ENCODE results near the gene SLC25A25. TPM values are rescaled to one million over a fixed set of nuclear protein-coding genes. Genes with fewer than 3 reads are reported as not detected.

SLC25A25 gene
- total RNA-seq, 1 donor from 2014 or later = 33.0 TPM

GRCh38 chr9:128045831-128046230 is 22.2 kb upstream of the SLC25A25 start:
- Mint-ChIP-seq H3K36me3 (ENCODE audit: unreplicated experiment) (no peaks in the 10 kb centered on the region), H3K27me3 (ENCODE audit: unreplicated experiment) (peaks cover 3% of the 10 kb centered on the region), H3K4me1 (ENCODE audit: low read depth, unreplicated experiment) (peaks cover 9% of the 10 kb centered on the region), H3K4me3 (ENCODE audit: unreplicated experiment) (no peak overlapping the region), H3K27ac (ENCODE audit: unreplicated experiment) (no peak overlapping the region), H3K9me3 (ENCODE audit: unreplicated experiment) (no peaks in the 10 kb centered on the region)
- TF ChIP-seq CTCF (IDR thresholded peaks at IDR 0.05; ENCODE audit: partially characterized antibody, unreplicated experiment) = no peak
- no peak for DNase-seq

- no peak for DNase-seq
- Mint-ChIP-seq H3K4me3 (ENCODE audit: unreplicated experiment) (no peak overlapping the region), H3K9me3 (ENCODE audit: unreplicated experiment) (no peaks in the 10 kb centered on the region), H3K27me3 (ENCODE audit: unreplicated experiment) (peaks cover under 1% of the 10 kb centered on the region), H3K36me3 (ENCODE audit: unreplicated experiment) (no peaks in the 10 kb centered on the region), H3K4me1 (ENCODE audit: low read depth, unreplicated experiment) (peaks cover 6% of the 10 kb centered on the region), H3K27ac (ENCODE audit: unreplicated experiment) (no peak overlapping the region)
- TF ChIP-seq CTCF (IDR thresholded peaks at IDR 0.05; ENCODE audit: partially characterized antibody, unreplicated experiment) = no peak
Measured at GRCh38 chr9:128047231-128047630, 20.8 kb upstream of the SLC25A25 start.

GRCh38 chr9:128048663-128049062 is 19.4 kb upstream of the SLC25A25 start:
- no peaks in the 10 kb centered on the region for H3K36me3 Mint-ChIP-seq (ENCODE audit: unreplicated experiment)
- no peak for TF ChIP-seq CTCF (IDR thresholded peaks at IDR 0.05; ENCODE audit: partially characterized antibody, unreplicated experiment)
- DNase-seq = no peak
- no peak overlapping the region for H3K27ac Mint-ChIP-seq (ENCODE audit: unreplicated experiment)
- peaks cover 3% of the 10 kb centered on the region for H3K4me1 Mint-ChIP-seq (ENCODE audit: low read depth, unreplicated experiment)
- peaks cover 1% of the 10 kb centered on the region for H3K27me3 Mint-ChIP-seq (ENCODE audit: unreplicated experiment)
- no peaks in the 10 kb centered on the region for H3K9me3 Mint-ChIP-seq (ENCODE audit: unreplicated experiment)
- H3K4me3 Mint-ChIP-seq (ENCODE audit: unreplicated experiment) = no peak overlapping the region

GRCh38 chr9:128049843-128050242 is 18.2 kb upstream of the SLC25A25 start:
- Mint-ChIP-seq H3K27ac (ENCODE audit: unreplicated experiment) (no peak overlapping the region), H3K9me3 (ENCODE audit: unreplicated experiment) (no peaks in the 10 kb centered on the region), H3K36me3 (ENCODE audit: unreplicated experiment) (no peaks in the 10 kb centered on the region), H3K4me1 (ENCODE audit: low read depth, unreplicated experiment) (no peaks in the 10 kb centered on the region), H3K27me3 (ENCODE audit: unreplicated experiment) (peaks cover 1% of the 10 kb centered on the region), H3K4me3 (ENCODE audit: unreplicated experiment) (no peak overlapping the region)
- DNase-seq = no peak
- TF ChIP-seq CTCF (IDR thresholded peaks at IDR 0.05; ENCODE audit: partially characterized antibody, unreplicated experiment) = no peak

GRCh38 chr9:128051932-128052709 is 15.9 kb upstream of the SLC25A25 start:
- no peaks in the 10 kb centered on the region for H3K36me3 Mint-ChIP-seq (ENCODE audit: unreplicated experiment)
- peaks cover 3% of the 10 kb centered on the region for H3K4me1 Mint-ChIP-seq (ENCODE audit: low read depth, unreplicated experiment)
- TF ChIP-seq CTCF (IDR thresholded peaks at IDR 0.05; ENCODE audit: partially characterized antibody, unreplicated experiment) = no peak
- DNase-seq = no peak
- peaks cover 1% of the 10 kb centered on the region for H3K27me3 Mint-ChIP-seq (ENCODE audit: unreplicated experiment)
- no peak overlapping the region for H3K27ac Mint-ChIP-seq (ENCODE audit: unreplicated experiment)
- no peaks in the 10 kb centered on the region for H3K9me3 Mint-ChIP-seq (ENCODE audit: unreplicated experiment)
- H3K4me3 Mint-ChIP-seq (ENCODE audit: unreplicated experiment) = no peak overlapping the region

Data from glutamatergic neuron (in vitro differentiated cells).